ENCODE results near the gene STX2.

Gene STX2

GRCh38 chr12:130835436-130835835 is 3.6 kb downstream of the STX2 start:
- no peaks in the 10 kb centered on the region for H3K27me3 ChIP-seq (ENCODE audit: insufficient read depth, low read depth)
- peaks cover 22% of the 10 kb centered on the region for H3K4me1 ChIP-seq (ENCODE audit: low read depth, poor library complexity, severe bottlenecking)
- no peak overlapping the region for H3K4me3 ChIP-seq (IDR thresholded peaks at IDR 0.05; ENCODE audit: insufficient read depth, low read depth, low read length)
- H3K79me2 ChIP-seq (ENCODE audit: insufficient read depth, low read depth) = peaks cover 25% of the 10 kb centered on the region; the same call in 1 of the 2 replicates
- H3K36me3 ChIP-seq (ENCODE audit: insufficient read depth) = no peaks in the 10 kb centered on the region
- no peak overlapping the region for H3K27ac ChIP-seq
- H2AFZ ChIP-seq (ENCODE audit: low read depth) = no peak overlapping the region
- no peak for TF ChIP-seq CTCF (conservative IDR thresholded peaks at IDR 0.05; ENCODE audit: low read depth, low read length)
- H3K9ac ChIP-seq = no peak overlapping the region
- no peaks in the 10 kb centered on the region for H4K20me1 ChIP-seq (ENCODE audit: insufficient read depth)
- H3K4me2 ChIP-seq = no peak overlapping the region

GRCh38 chr12:130835011-130835410 is 4.0 kb downstream of the STX2 start:
- Histone ChIP-seq H3K9ac (no peak overlapping the region), H4K20me1 (ENCODE audit: insufficient read depth) (no peaks in the 10 kb centered on the region), H3K27ac (no peak overlapping the region), H3K79me2 (ENCODE audit: insufficient read depth, low read depth) (peaks cover 29% of the 10 kb centered on the region; the same call in 1 of the 2 replicates), H3K27me3 (ENCODE audit: insufficient read depth, low read depth) (no peaks in the 10 kb centered on the region), H3K4me3 (IDR thresholded peaks at IDR 0.05; ENCODE audit: insufficient read depth, low read depth, low read length) (no peak overlapping the region), H3K36me3 (ENCODE audit: insufficient read depth) (no peaks in the 10 kb centered on the region), H3K4me1 (ENCODE audit: low read depth, poor library complexity, severe bottlenecking) (peaks cover 19% of the 10 kb centered on the region), H2AFZ (ENCODE audit: low read depth) (no peak overlapping the region), H3K4me2 (no peak overlapping the region)
- TF ChIP-seq CTCF (conservative IDR thresholded peaks at IDR 0.05; ENCODE audit: low read depth, low read length) = no peak

- no peak overlapping the region for H2AFZ ChIP-seq (ENCODE audit: low read depth)
- H3K4me3 ChIP-seq (IDR thresholded peaks at IDR 0.05; ENCODE audit: insufficient read depth, low read depth, low read length) = no peak overlapping the region
- H3K9ac ChIP-seq = no peak overlapping the region
- H3K4me1 ChIP-seq (ENCODE audit: low read depth, poor library complexity, severe bottlenecking) = peaks cover 17% of the 10 kb centered on the region
- H3K79me2 ChIP-seq (ENCODE audit: insufficient read depth, low read depth) = peaks cover 22% of the 10 kb centered on the region; the same call in 1 of the 2 replicates
- H4K20me1 ChIP-seq (ENCODE audit: insufficient read depth) = no peaks in the 10 kb centered on the region
- no peak overlapping the region for H3K27ac ChIP-seq
- TF ChIP-seq CTCF (conservative IDR thresholded peaks at IDR 0.05; ENCODE audit: low read depth, low read length) = no peak
- no peaks in the 10 kb centered on the region for H3K36me3 ChIP-seq (ENCODE audit: insufficient read depth)
- H3K4me2 ChIP-seq = no peak overlapping the region
- H3K27me3 ChIP-seq (ENCODE audit: insufficient read depth, low read depth) = no peaks in the 10 kb centered on the region
Measured at GRCh38 chr12:130832561-130833209, 6.4 kb downstream of the STX2 start.

- H3K4me1 ChIP-seq (ENCODE audit: low read depth, poor library complexity, severe bottlenecking) = peaks cover 24% of the 10 kb centered on the region
- no peak overlapping the region for H3K27ac ChIP-seq
- H2AFZ ChIP-seq (ENCODE audit: low read depth) = no peak overlapping the region
- H3K4me2 ChIP-seq = no peak overlapping the region
- TF ChIP-seq CTCF (conservative IDR thresholded peaks at IDR 0.05; ENCODE audit: low read depth, low read length) = no peak
- H3K36me3 ChIP-seq (ENCODE audit: insufficient read depth) = no peaks in the 10 kb centered on the region
- H3K9ac ChIP-seq = no peak overlapping the region
- peaks cover 18% of the 10 kb centered on the region; the same call in 1 of the 2 replicates for H3K79me2 ChIP-seq (ENCODE audit: insufficient read depth, low read depth)
- no peaks in the 10 kb centered on the region for H3K27me3 ChIP-seq (ENCODE audit: insufficient read depth, low read depth)
- no peak overlapping the region for H3K4me3 ChIP-seq (IDR thresholded peaks at IDR 0.05; ENCODE audit: insufficient read depth, low read depth, low read length)
- H4K20me1 ChIP-seq (ENCODE audit: insufficient read depth) = no peaks in the 10 kb centered on the region
Measured at GRCh38 chr12:130831876-130832405, 7.1 kb downstream of the STX2 start.

Data from KMS-11 (cell line).